Thyroid gland (tissue), 4 donors: ENCODE data around the gene TTBK1.

Source experiments
- POLR2A ChIP-seq, 2 donors: fragments of 450-650 bp; IDR thresholded peaks; one replicate each; pipeline ENCODE4 v1.6.1; 2017; ENCODE audit warnings: antibody characterized with exemption in 2 of 2, mild to moderate bottlenecking in 2 of 2, moderate library complexity in 1 of 2
- TF ChIP-seq, protein P1 (sequence below), 6 experiments: fragments of 200-600 bp in 3 of 6; fragments of 450-650 bp in 3 of 6; sonication (generic) in 3 of 6; IDR thresholded peaks; one replicate each; pipeline ENCODE4 v1.5.1; 2016 to 2019; ENCODE audit warnings: antibody characterized with exemption in 6 of 6, mild to moderate bottlenecking in 2 of 6, inconsistent platforms in 1 of 6, moderate library complexity in 1 of 6

GRCh38 chr6:43199912-43200311 lies 43.4 kb upstream of the TTBK1 start:
- TF ChIP-seq, protein P1, sequence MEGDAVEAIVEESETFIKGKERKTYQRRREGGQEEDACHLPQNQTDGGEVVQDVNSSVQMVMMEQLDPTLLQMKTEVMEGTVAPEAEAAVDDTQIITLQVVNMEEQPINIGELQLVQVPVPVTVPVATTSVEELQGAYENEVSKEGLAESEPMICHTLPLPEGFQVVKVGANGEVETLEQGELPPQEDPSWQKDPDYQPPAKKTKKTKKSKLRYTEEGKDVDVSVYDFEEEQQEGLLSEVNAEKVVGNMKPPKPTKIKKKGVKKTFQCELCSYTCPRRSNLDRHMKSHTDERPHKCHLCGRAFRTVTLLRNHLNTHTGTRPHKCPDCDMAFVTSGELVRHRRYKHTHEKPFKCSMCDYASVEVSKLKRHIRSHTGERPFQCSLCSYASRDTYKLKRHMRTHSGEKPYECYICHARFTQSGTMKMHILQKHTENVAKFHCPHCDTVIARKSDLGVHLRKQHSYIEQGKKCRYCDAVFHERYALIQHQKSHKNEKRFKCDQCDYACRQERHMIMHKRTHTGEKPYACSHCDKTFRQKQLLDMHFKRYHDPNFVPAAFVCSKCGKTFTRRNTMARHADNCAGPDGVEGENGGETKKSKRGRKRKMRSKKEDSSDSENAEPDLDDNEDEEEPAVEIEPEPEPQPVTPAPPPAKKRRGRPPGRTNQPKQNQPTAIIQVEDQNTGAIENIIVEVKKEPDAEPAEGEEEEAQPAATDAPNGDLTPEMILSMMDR (IDR thresholded peaks at IDR 0.05) = no peak
- TF ChIP-seq POLR2A (IDR thresholded peaks at IDR 0.05) = no peak
